Caco-2 (cell line): ENCODE data around the gene MRM1. TPM values are rescaled to one million over a fixed set of nuclear protein-coding genes. Genes with fewer than 3 reads are reported as not detected.

Experiments used
- BruUV-seq: library from RNA; stranded (reverse); fragments of 400-500 nt; replicated peaks from 2 replicates; lab custom pipeline; 2021; lab: Mats Ljungman, UMichigan
- CTCF ChIA-PET: fragments of 300-600 bp; sonication (Branson Sonifier 250); formaldehyde crosslinking; loops from one replicate; lab custom pipeline; 2022; ENCODE audit warnings: antibody characterized with exemption; lab: Charles Lee
- POLR2A ChIA-PET: fragments of 300-600 bp; sonication (Branson Sonifier 250); formaldehyde crosslinking; loops from one replicate; lab custom pipeline; 2022; ENCODE audit warnings: antibody characterized with exemption; lab: Charles Lee
- DNase-seq, 2 experiments: peaks; one replicate each; pipeline versions ENCODE4 v3.0.0 to v3.0.0-alpha.2; 2020 to 2022
- H3K27me3 ChIP-seq: replicated peaks from 2 replicates; pipeline ENCODE4 v1.6.0; 2011; ENCODE audit warnings: low read length; ENCODE audit not compliant: control insufficient read depth, insufficient read depth
- H3K36me3 ChIP-seq: 2 replicates; pipeline ENCODE4 v1.5.1; 2011; ENCODE audit warnings: low read length; ENCODE audit not compliant: control insufficient read depth, insufficient read depth
- H3K4me1 ChIP-seq: fragments of 250-450 bp; sonication (Bioruptor Pico); 2 replicates; pipeline ENCODE4 v1.5.1; 2020; ENCODE audit warnings: mild to moderate bottlenecking
- H3K4me3 ChIP-seq: 2 replicates; pipeline ENCODE4 v1.5.1; 2011; ENCODE audit warnings: low read depth, mild to moderate bottlenecking, control low read depth, low read length
- H3K9me3 ChIP-seq: fragments of 250-450 bp; sonication (Bioruptor Pico); 2 replicates; pipeline ENCODE4 v1.5.1; 2020; ENCODE audit warnings: mild to moderate bottlenecking, moderate library complexity
- H3K27ac Mint-ChIP-seq: one replicate; pipeline ENCODE4 v1.8.0; 2022; ENCODE audit warnings: mixed read lengths; ENCODE audit not compliant: unreplicated experiment
- H3K27me3 Mint-ChIP-seq: one replicate; pipeline ENCODE4 v1.8.0; 2022; ENCODE audit warnings: mixed read lengths; ENCODE audit not compliant: insufficient read depth, unreplicated experiment
- H3K36me3 Mint-ChIP-seq: one replicate; pipeline ENCODE4 v1.8.0; 2022; ENCODE audit warnings: mild to moderate bottlenecking, mixed read lengths; ENCODE audit not compliant: insufficient read depth, unreplicated experiment
- H3K4me1 Mint-ChIP-seq: one replicate; pipeline ENCODE4 v1.8.0; 2022; ENCODE audit warnings: low read depth, mixed read lengths; ENCODE audit not compliant: unreplicated experiment
- H3K4me3 Mint-ChIP-seq: one replicate; pipeline ENCODE4 v1.8.0; 2022; ENCODE audit warnings: mild to moderate bottlenecking, moderate library complexity, mixed read lengths; ENCODE audit not compliant: unreplicated experiment
- H3K9me3 Mint-ChIP-seq: one replicate; pipeline ENCODE4 v1.8.0; 2022; ENCODE audit warnings: mixed read lengths; ENCODE audit not compliant: unreplicated experiment
- intact Hi-C: fragments of 100-400 bp; cut with micrococcal nuclease; formaldehyde crosslinking; loops from one replicate; pipeline ENCODE4 v1.10.0; 2022; ENCODE audit not compliant: unreplicated experiment
- total RNA-seq: library from RNA; stranded (reverse); gene quantifications from 2 replicates; pipeline ENCODE4 v1.2.3, GENCODE V29; 2022
- TF ChIP-seq, protein P1 (sequence below), 2 experiments: fragments of 200-600 bp in 1 of 2; IDR thresholded peaks; 1 replicate in 1 of 2; 2 replicates in 1 of 2; pipeline versions ENCODE4 v1.5.1 to v1.8.0; 2011 to 2022; ENCODE audit warnings: antibody characterized with exemption in 1 of 2, control low read depth in 1 of 2, inconsistent platforms in 1 of 2, low read depth in 1 of 2, low read length in 1 of 2, mild to moderate bottlenecking in 1 of 2, moderate library complexity in 1 of 2; ENCODE audit not compliant: insufficient read depth in 1 of 2, severe bottlenecking in 1 of 2, unreplicated experiment in 1 of 2

The MRM1 gene
- total RNA-seq, 1 experiment from 2014 or later: 9.3 TPM

DNA sequence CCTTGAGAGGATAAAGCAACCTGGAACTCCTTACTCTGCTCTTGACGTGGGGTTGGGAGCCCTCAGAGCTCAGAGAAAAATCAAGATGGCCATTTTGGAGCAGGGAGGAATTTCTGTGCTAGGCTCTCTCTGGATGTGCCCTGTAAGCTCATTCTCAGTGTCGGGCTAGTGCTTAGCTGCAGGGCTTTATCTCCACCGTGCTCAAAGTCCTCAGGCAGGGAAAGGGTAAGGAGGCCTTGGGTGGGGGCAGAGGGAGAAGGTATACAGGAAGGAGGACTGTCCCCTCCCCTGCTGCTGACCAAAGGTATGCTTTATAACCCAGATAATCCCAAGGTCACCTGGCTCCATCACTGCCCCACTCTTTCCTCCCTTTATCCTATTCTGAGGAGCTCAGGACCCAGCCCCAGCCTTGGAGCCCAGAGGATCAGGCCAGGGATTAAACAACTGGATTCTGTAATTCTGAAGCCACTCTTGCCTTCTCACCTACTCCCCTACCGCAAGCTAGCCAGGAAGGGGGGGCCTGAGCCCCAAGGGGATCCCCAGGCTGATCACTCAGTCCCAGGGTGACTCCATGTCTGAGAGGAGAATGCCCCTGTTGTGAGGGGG, 8.6 kb upstream of the MRM1 start:
- Mint-ChIP-seq H3K9me3 (no peaks in the 10 kb centered on the region), H3K36me3 (peaks cover 70% of the 10 kb centered on the region), H3K4me1 (peaks cover 35% of the 10 kb centered on the region), H3K27me3 (no peaks in the 10 kb centered on the region), H3K4me3 (peak overlapping the region; percentile 86), H3K27ac (peak overlapping the region; percentile 91)
- ChIA-PET POLR2A (interaction anchor here (2.2 to 2.3 kb wide), 2 partner anchors 9 to 48 kb away, joined by 19 to 35 read pairs; partner anchors contain the start of genes GGNBP2 and MRM1), CTCF (interaction anchor here (0.6 to 2.7 kb wide), 3 partner anchors 9 to 646 kb away, joined by 4 to 30 read pairs (median 7); partner anchors contain the start of genes MRM1, MYO19 and PIGW)
- no TSS peak for BruUV-seq
- DNase-seq: peak; percentile 68 to 87
- Histone ChIP-seq H3K36me3 (peaks cover 6% of the 10 kb centered on the region), H3K4me3 (peak overlapping the region; percentile 96), H3K27me3 (no peaks in the 10 kb centered on the region), H3K9me3 (no peaks in the 10 kb centered on the region), H3K4me1 (peaks cover 30% of the 10 kb centered on the region)
- intact Hi-C loops: loop anchor here (1.0 to 5.0 kb wide), 2 partner anchors 8 to 46 kb away; partner anchors contain the start of gene MRM1
- TF ChIP-seq, protein P1, sequence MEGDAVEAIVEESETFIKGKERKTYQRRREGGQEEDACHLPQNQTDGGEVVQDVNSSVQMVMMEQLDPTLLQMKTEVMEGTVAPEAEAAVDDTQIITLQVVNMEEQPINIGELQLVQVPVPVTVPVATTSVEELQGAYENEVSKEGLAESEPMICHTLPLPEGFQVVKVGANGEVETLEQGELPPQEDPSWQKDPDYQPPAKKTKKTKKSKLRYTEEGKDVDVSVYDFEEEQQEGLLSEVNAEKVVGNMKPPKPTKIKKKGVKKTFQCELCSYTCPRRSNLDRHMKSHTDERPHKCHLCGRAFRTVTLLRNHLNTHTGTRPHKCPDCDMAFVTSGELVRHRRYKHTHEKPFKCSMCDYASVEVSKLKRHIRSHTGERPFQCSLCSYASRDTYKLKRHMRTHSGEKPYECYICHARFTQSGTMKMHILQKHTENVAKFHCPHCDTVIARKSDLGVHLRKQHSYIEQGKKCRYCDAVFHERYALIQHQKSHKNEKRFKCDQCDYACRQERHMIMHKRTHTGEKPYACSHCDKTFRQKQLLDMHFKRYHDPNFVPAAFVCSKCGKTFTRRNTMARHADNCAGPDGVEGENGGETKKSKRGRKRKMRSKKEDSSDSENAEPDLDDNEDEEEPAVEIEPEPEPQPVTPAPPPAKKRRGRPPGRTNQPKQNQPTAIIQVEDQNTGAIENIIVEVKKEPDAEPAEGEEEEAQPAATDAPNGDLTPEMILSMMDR (IDR thresholded peaks at IDR 0.05; ENCODE audit: insufficient read depth in 1 of 2, low read depth in 1 of 2, low read length in 1 of 2, severe bottlenecking in 1 of 2, unreplicated experiment in 1 of 2): no peak

- TSS peak; percentile 26 for BruUV-seq
- Histone ChIP-seq H3K36me3 (peaks cover 6% of the 10 kb centered on the region), H3K27me3 (no peaks in the 10 kb centered on the region), H3K4me1 (peaks cover 30% of the 10 kb centered on the region), H3K9me3 (no peaks in the 10 kb centered on the region), H3K4me3 (no peak overlapping the region)
- ChIA-PET POLR2A (interaction anchor here (2.2 to 2.3 kb wide), 2 partner anchors 8 to 49 kb away, joined by 19 to 35 read pairs; partner anchors contain the start of genes GGNBP2 and MRM1), CTCF (interaction anchor here (1.7 to 2.7 kb wide), 2 partner anchors 8 to 59 kb away, joined by 7 to 30 read pairs; partner anchors contain the start of genes MRM1, MYO19 and PIGW)
- Mint-ChIP-seq H3K9me3 (no peaks in the 10 kb centered on the region), H3K27ac (peak overlapping the region; percentile 91), H3K4me1 (peaks cover 35% of the 10 kb centered on the region), H3K27me3 (no peaks in the 10 kb centered on the region), H3K4me3 (peak overlapping the region; percentile 86), H3K36me3 (peaks cover 63% of the 10 kb centered on the region)
- TF ChIP-seq, protein P1 (IDR thresholded peaks at IDR 0.05; ENCODE audit: insufficient read depth in 1 of 2, low read depth in 1 of 2, low read length in 1 of 2, severe bottlenecking in 1 of 2, unreplicated experiment in 1 of 2): no peak
- DNase-seq: peak in 1 of 2 experiments; percentile 38
- intact Hi-C loops: loop anchor here (5.0 kb wide), 1 partner anchor 46 kb away; no protein-coding TSS in a partner anchor
Measured at GRCh38 chr17:36593656-36594316, 7.6 kb upstream of the MRM1 start.
